8988T (cell line): Measurements from ENCODE around the gene SH3PXD2B.
A peak's percentile ranks its signal among the peaks of the same experiment; 100 is the strongest.

Source experiments
- DNase-seq: peaks from one replicate; pipeline ENCODE4 v3.0.0; 2011

The SH3PXD2B gene

GRCh38 chr5:172454358-172455086 lies at the start of gene SH3PXD2B:
Gene SH3PXD2B, minus strand, starts transcription at chr5:172454525. Its CDS starts 173 bp downstream, at chr5:172454352.
- peak; percentile 65 for DNase-seq

- peak; percentile 53 for DNase-seq
These were observed 48.6 kb upstream of the SH3PXD2B start for GRCh38 chr5:172502969-172503368.

GRCh38 chr5:172502410-172502809 lies 48.1 kb upstream of the SH3PXD2B start:
- DNase-seq: no peak

GRCh38 chr5:172501708-172502320 lies 47.5 kb upstream of the SH3PXD2B start:
- no peak for DNase-seq

- DNase-seq: no peak
These were observed 45.0 kb upstream of the SH3PXD2B start for GRCh38 chr5:172499287-172499686.

- DNase-seq: no peak
These were observed 44.3 kb upstream of the SH3PXD2B start for GRCh38 chr5:172498431-172499129.

- no peak for DNase-seq
These were observed 43.4 kb upstream of the SH3PXD2B start for GRCh38 chr5:172497591-172498255.

GRCh38 chr5:172496671-172497371 lies 42.5 kb upstream of the SH3PXD2B start:
- DNase-seq: no peak

GRCh38 chr5:172494630-172495505 lies 40.5 kb upstream of the SH3PXD2B start:
- no peak for DNase-seq

GRCh38 chr5:172493906-172494305 lies 39.6 kb upstream of the SH3PXD2B start:
- no peak for DNase-seq

- no peak for DNase-seq
These were observed 39.1 kb upstream of the SH3PXD2B start for GRCh38 chr5:172493461-172493860.

- no peak for DNase-seq
These were observed 38.7 kb upstream of the SH3PXD2B start for GRCh38 chr5:172493002-172493401.

- no peak for DNase-seq
These were observed 37.9 kb upstream of the SH3PXD2B start for GRCh38 chr5:172492097-172492840.

GRCh38 chr5:172491481-172491880 lies 37.2 kb upstream of the SH3PXD2B start:
- no peak for DNase-seq

GRCh38 chr5:172490514-172491461 lies 36.5 kb upstream of the SH3PXD2B start:
- no peak for DNase-seq

GRCh38 chr5:172488221-172488620 lies 33.9 kb upstream of the SH3PXD2B start:
- DNase-seq: no peak

- DNase-seq: no peak
These were observed 33.3 kb upstream of the SH3PXD2B start for GRCh38 chr5:172487671-172488070.

GRCh38 chr5:172486912-172487311 lies 32.6 kb upstream of the SH3PXD2B start:
- no peak for DNase-seq

GRCh38 chr5:172486451-172486850 lies 32.1 kb upstream of the SH3PXD2B start:
- DNase-seq: no peak
